Esophagus squamous epithelium (tissue), 4 donors: Measurements from ENCODE around the gene GLIS2.

ENCODE experiments used
- CTCF ChIP-seq, 6 experiments: fragments of 450-650 bp in 4 of 6; fragments of 200-600 bp in 2 of 6; sonication (generic) in 2 of 6; IDR thresholded peaks; one replicate each; pipeline ENCODE4 v1.5.1; 2016 to 2019; ENCODE audit warnings: antibody characterized with exemption in 6 of 6, mild to moderate bottlenecking in 4 of 6, moderate library complexity in 4 of 6
- POLR2A ChIP-seq, 4 donors: fragments of 450-650 bp; IDR thresholded peaks; one replicate each; pipeline ENCODE4 v1.6.1; 2017; ENCODE audit warnings: antibody characterized with exemption in 4 of 4, mild to moderate bottlenecking in 4 of 4, moderate library complexity in 3 of 4

- TF ChIP-seq CTCF (IDR thresholded peaks at IDR 0.05) (no peak), POLR2A (IDR thresholded peaks at IDR 0.05) (no peak)
Measured at GRCh38 chr16:4336701-4337539, 21.1 kb downstream of the GLIS2 start.
